Astrocyte (in vitro differentiated cells and primary cell): ENCODE measurements around the gene ALPI. TPM values are rescaled to one million over a fixed set of nuclear protein-coding genes. Genes with fewer than 3 reads are reported as not detected.
A peak's percentile ranks its signal among the peaks of the same experiment; 100 is the strongest.

Source experiments
- DNase-seq: peaks from one replicate; pipeline ENCODE4 v3.0.0-alpha.2; 2010; ENCODE audit warnings: low read depth
- FAIRE-seq: peaks from 2 replicates; lab custom pipeline; 2011; peaks lifted over from hg19 to GRCh38; lab: Jason Lieb, UNC
- H2AFZ ChIP-seq: 2 replicates; pipeline ENCODE4 v1.6.0; 2012; ENCODE audit warnings: low read depth, low read length, inconsistent platforms
- H3K27ac ChIP-seq: 2 replicates; pipeline ENCODE4 v1.5.1; 2011; ENCODE audit warnings: low read depth, low read length, inconsistent platforms
- H3K27me3 ChIP-seq: 2 replicates; pipeline ENCODE4 v1.6.0; 2011; ENCODE audit warnings: low read length, inconsistent platforms; ENCODE audit not compliant: insufficient read depth
- H3K36me3 ChIP-seq: 2 replicates; pipeline ENCODE4 v1.5.1; 2011; ENCODE audit warnings: low read length, inconsistent platforms; ENCODE audit not compliant: insufficient read depth
- H3K4me1 ChIP-seq: 2 replicates; pipeline ENCODE4 v1.5.1; 2011; ENCODE audit warnings: low read length, inconsistent platforms; ENCODE audit not compliant: insufficient read depth
- H3K4me2 ChIP-seq: 2 replicates; pipeline ENCODE4 v1.6.0; 2012; ENCODE audit warnings: low read length, inconsistent platforms
- H3K4me3 ChIP-seq: 2 replicates; pipeline ENCODE4 v1.5.1; 2011; ENCODE audit warnings: low read depth, mild to moderate bottlenecking, low read length, inconsistent platforms; ENCODE audit not compliant: insufficient read depth
- H3K79me2 ChIP-seq: 2 replicates; pipeline ENCODE4 v1.6.0; 2012; ENCODE audit warnings: mild to moderate bottlenecking, low read length, inconsistent platforms; ENCODE audit not compliant: insufficient read depth
- H3K9ac ChIP-seq: 2 replicates; pipeline ENCODE4 v1.6.0; 2012; ENCODE audit warnings: mild to moderate bottlenecking, low read length, inconsistent platforms
- H3K9me3 ChIP-seq: 2 replicates; pipeline ENCODE4 v1.5.1; 2012; ENCODE audit warnings: low read depth, mild to moderate bottlenecking, low read length, inconsistent platforms; ENCODE audit not compliant: insufficient read depth
- H4K20me1 ChIP-seq: 2 replicates; pipeline ENCODE4 v1.6.0; 2012; ENCODE audit warnings: low read length, inconsistent platforms; ENCODE audit not compliant: insufficient read depth
- H3K27ac Mint-ChIP-seq: one replicate; pipeline ENCODE4 v1.8.0; 2021; ENCODE audit warnings: mild to moderate bottlenecking, mixed read lengths; ENCODE audit not compliant: unreplicated experiment
- H3K27me3 Mint-ChIP-seq: one replicate; pipeline ENCODE4 v1.8.0; 2021; ENCODE audit warnings: low read depth, mixed read lengths; ENCODE audit not compliant: unreplicated experiment
- H3K36me3 Mint-ChIP-seq: one replicate; pipeline ENCODE4 v1.8.0; 2021; ENCODE audit warnings: low read depth, mixed read lengths; ENCODE audit not compliant: unreplicated experiment
- H3K4me1 Mint-ChIP-seq: one replicate; pipeline ENCODE4 v1.8.0; 2021; ENCODE audit warnings: low read depth, mixed read lengths; ENCODE audit not compliant: unreplicated experiment
- H3K4me3 Mint-ChIP-seq: one replicate; pipeline ENCODE4 v1.8.0; 2021; ENCODE audit warnings: mild to moderate bottlenecking, moderate library complexity, mixed read lengths; ENCODE audit not compliant: unreplicated experiment
- H3K9me3 Mint-ChIP-seq: one replicate; pipeline ENCODE4 v1.8.0; 2021; ENCODE audit warnings: mild to moderate bottlenecking, mixed read lengths; ENCODE audit not compliant: unreplicated experiment
- EZH2 ChIP-seq: IDR thresholded peaks from 2 replicates; pipeline ENCODE4 v1.6.1; 2012; ENCODE audit warnings: mild to moderate bottlenecking, low read length, inconsistent platforms; ENCODE audit not compliant: insufficient read depth
- total RNA-seq: library from RNA; stranded (reverse); gene quantifications from 2 replicates; pipeline ENCODE4 v1.2.1, GENCODE V29; 2021
- TF ChIP-seq, protein P1 (sequence below): IDR thresholded peaks from 2 replicates; pipeline ENCODE4 v1.5.1; 2011; ENCODE audit warnings: low read depth, mild to moderate bottlenecking, inconsistent platforms, low read length, moderate library complexity; ENCODE audit not compliant: insufficient read depth

The ALPI gene
- total RNA-seq, 1 donor from 2014 or later, result not detected

GRCh38 chr2:232435375-232435648 is 20.6 kb upstream of the ALPI start:
- peaks cover 4% of the 10 kb centered on the region for H3K27me3 ChIP-seq
- no peaks in the 10 kb centered on the region for H3K9me3 ChIP-seq
- no peak overlapping the region for H3K27ac ChIP-seq
- Mint-ChIP-seq H3K36me3 (no peaks in the 10 kb centered on the region), H3K4me3 (no peak overlapping the region), H3K27ac (peak overlapping the region; percentile 41), H3K27me3 (peaks cover 38% of the 10 kb centered on the region), H3K9me3 (no peaks in the 10 kb centered on the region), H3K4me1 (no peaks in the 10 kb centered on the region)
- H3K9ac ChIP-seq, result no peak overlapping the region
- H3K79me2 ChIP-seq, result no peaks in the 10 kb centered on the region
- no peaks in the 10 kb centered on the region for H3K4me1 ChIP-seq
- DNase-seq (no peak), FAIRE-seq (no peak)
- no peak overlapping the region for H2AFZ ChIP-seq
- TF ChIP-seq, protein P1, sequence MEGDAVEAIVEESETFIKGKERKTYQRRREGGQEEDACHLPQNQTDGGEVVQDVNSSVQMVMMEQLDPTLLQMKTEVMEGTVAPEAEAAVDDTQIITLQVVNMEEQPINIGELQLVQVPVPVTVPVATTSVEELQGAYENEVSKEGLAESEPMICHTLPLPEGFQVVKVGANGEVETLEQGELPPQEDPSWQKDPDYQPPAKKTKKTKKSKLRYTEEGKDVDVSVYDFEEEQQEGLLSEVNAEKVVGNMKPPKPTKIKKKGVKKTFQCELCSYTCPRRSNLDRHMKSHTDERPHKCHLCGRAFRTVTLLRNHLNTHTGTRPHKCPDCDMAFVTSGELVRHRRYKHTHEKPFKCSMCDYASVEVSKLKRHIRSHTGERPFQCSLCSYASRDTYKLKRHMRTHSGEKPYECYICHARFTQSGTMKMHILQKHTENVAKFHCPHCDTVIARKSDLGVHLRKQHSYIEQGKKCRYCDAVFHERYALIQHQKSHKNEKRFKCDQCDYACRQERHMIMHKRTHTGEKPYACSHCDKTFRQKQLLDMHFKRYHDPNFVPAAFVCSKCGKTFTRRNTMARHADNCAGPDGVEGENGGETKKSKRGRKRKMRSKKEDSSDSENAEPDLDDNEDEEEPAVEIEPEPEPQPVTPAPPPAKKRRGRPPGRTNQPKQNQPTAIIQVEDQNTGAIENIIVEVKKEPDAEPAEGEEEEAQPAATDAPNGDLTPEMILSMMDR, result no peak
- TF ChIP-seq EZH2, result no peak
- no peak overlapping the region for H3K4me3 ChIP-seq
- H3K4me2 ChIP-seq, result no peak overlapping the region
- no peaks in the 10 kb centered on the region for H4K20me1 ChIP-seq
- no peaks in the 10 kb centered on the region for H3K36me3 ChIP-seq

- Histone ChIP-seq H3K27ac (no peak overlapping the region), H3K4me2 (no peak overlapping the region), H3K79me2 (no peaks in the 10 kb centered on the region), H3K9ac (no peak overlapping the region), H2AFZ (no peak overlapping the region), H3K9me3 (no peaks in the 10 kb centered on the region), H3K27me3 (peaks cover 4% of the 10 kb centered on the region), H3K4me3 (no peak overlapping the region), H4K20me1 (no peaks in the 10 kb centered on the region), H3K4me1 (no peaks in the 10 kb centered on the region), H3K36me3 (no peaks in the 10 kb centered on the region)
- DNase-seq, result no peak
- no peaks in the 10 kb centered on the region for H3K36me3 Mint-ChIP-seq
- H3K27me3 Mint-ChIP-seq, result peaks cover 41% of the 10 kb centered on the region
- H3K9me3 Mint-ChIP-seq, result no peaks in the 10 kb centered on the region
- no peaks in the 10 kb centered on the region for H3K4me1 Mint-ChIP-seq
- H3K4me3 Mint-ChIP-seq, result no peak overlapping the region
- no peak overlapping the region for H3K27ac Mint-ChIP-seq
- TF ChIP-seq EZH2, result no peak
- TF ChIP-seq, protein P1, result no peak
- no peak for FAIRE-seq
Observed at GRCh38 chr2:232435805-232436204, 20.1 kb upstream of the ALPI start.

DNA sequence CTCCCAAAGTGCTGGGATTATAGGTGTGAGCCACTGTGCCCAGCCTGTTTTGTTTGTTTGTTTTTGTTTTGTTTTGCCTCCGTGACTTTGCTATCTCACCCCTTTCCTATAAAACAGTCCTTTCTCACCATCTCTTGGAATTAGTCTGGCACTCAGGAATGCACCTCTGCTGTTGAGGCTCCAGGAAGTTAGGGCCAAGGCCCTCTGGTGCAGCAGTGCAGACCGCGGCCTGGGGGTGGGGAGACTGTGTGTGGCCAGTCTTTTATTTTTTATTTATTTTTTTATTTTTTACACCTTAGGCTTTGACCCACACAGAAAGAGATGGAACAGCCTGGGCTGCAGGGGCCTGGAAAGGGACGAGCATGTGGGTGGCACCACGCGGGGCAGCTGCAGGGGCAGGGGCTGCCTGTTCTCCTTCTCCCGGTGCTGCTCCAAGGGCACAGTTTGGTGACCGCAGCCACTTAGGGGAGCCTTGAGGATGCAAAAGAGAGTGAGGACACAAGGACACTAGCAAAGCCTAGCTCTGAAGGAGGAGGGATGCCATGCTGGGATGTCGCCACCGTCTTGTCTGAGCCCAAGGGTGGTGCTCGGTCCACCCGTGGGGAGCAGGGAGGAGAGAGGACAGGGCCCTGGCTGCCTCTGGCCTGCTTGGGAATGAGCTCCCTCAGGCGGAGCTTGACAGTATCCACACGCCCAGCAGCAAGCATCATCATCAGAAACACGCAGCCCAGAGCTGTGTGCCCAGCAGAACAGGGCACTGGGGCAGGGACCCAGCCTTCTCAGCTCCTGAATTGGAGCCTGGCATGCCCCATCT is 19.4 kb upstream of the ALPI start:
- Histone ChIP-seq H3K27me3 (peaks cover 7% of the 10 kb centered on the region), H3K9me3 (no peaks in the 10 kb centered on the region), H3K4me3 (no peak overlapping the region), H3K4me2 (no peak overlapping the region), H3K79me2 (no peaks in the 10 kb centered on the region), H2AFZ (no peak overlapping the region), H3K4me1 (no peaks in the 10 kb centered on the region), H3K9ac (no peak overlapping the region), H4K20me1 (no peaks in the 10 kb centered on the region), H3K27ac (no peak overlapping the region), H3K36me3 (no peaks in the 10 kb centered on the region)
- Mint-ChIP-seq H3K36me3 (no peaks in the 10 kb centered on the region), H3K27me3 (peaks cover 48% of the 10 kb centered on the region), H3K9me3 (no peaks in the 10 kb centered on the region), H3K4me3 (no peak overlapping the region), H3K4me1 (no peaks in the 10 kb centered on the region), H3K27ac (no peak overlapping the region)
- DNase-seq (no peak), FAIRE-seq (no peak)
- TF ChIP-seq, protein P1, result no peak
- TF ChIP-seq EZH2, result no peak
